Measurements from ENCODE around the gene PRKN.

- no peak for TF ChIP-seq GATA2 (IDR thresholded peaks at IDR 0.05; ENCODE audit: low read depth, low read length)
- no peak for TF ChIP-seq GATA3 (IDR thresholded peaks at IDR 0.05; ENCODE audit: low read depth, low read length)
Observed at GRCh38 chr6:162403031-162403430, 324.5 kb downstream of the PRKN start.
